ENCODE measurements around the gene IFRD2. TPM values are rescaled to one million over a fixed set of nuclear protein-coding genes. Genes with fewer than 3 reads are reported as not detected.

Gene IFRD2
- total and polyA plus RNA-seq, 2 donors (not counting 1 experiment from before 2014, with no cell fraction given), result 28.1 to 51.0 TPM

DNA sequence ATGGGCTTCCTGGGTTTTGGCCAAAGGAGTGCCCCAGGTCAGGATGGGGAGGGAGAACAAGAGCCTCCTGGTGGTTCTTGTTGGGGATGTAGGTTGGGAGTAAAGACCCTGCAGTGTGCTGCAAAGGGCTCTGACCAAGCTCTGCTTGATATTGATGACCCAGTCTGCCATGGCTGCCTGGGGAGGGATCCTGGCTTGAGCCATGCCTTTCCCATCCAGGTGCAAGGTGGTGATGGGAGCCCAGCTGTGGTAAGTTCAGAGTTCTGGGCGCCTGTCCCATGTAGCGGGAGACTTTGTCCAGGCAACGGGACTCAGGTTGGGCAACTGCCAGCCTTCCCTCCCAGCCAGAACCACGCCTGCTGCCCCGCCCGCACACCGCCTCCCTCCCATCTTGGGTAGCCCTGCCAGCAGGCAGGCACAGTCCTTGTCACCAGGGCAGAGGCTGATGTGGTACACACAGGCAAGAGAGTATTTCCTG lies 53.6 kb downstream of the IFRD2 start:
- H2AFZ ChIP-seq (ENCODE audit: low read length), result no peak overlapping the region
- H3K27ac ChIP-seq (ENCODE audit: insufficient read depth, low read length), result peak overlapping the region; percentile 81
- H3K4me2 ChIP-seq (ENCODE audit: extremely low read depth, insufficient read depth, low read length), result peak overlapping the region; percentile 97
- no peaks in the 10 kb centered on the region for H4K20me1 ChIP-seq (ENCODE audit: control insufficient read depth, extremely low read depth, insufficient read depth, low read length)
- H3K4me3 ChIP-seq (replicated peaks in 1 of 4; ENCODE audit: control extremely low read depth in 1 of 4, insufficient read depth in 1 of 4, low read depth in 3 of 4, low read length in 4 of 4), result peak overlapping the region; percentile 85 to 98 (median 92)
- TF ChIP-seq EZH2 (IDR thresholded peaks at IDR 0.05; ENCODE audit: low read length, missing control alignments), result no peak
- TF ChIP-seq, protein P1, sequence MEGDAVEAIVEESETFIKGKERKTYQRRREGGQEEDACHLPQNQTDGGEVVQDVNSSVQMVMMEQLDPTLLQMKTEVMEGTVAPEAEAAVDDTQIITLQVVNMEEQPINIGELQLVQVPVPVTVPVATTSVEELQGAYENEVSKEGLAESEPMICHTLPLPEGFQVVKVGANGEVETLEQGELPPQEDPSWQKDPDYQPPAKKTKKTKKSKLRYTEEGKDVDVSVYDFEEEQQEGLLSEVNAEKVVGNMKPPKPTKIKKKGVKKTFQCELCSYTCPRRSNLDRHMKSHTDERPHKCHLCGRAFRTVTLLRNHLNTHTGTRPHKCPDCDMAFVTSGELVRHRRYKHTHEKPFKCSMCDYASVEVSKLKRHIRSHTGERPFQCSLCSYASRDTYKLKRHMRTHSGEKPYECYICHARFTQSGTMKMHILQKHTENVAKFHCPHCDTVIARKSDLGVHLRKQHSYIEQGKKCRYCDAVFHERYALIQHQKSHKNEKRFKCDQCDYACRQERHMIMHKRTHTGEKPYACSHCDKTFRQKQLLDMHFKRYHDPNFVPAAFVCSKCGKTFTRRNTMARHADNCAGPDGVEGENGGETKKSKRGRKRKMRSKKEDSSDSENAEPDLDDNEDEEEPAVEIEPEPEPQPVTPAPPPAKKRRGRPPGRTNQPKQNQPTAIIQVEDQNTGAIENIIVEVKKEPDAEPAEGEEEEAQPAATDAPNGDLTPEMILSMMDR (conservative IDR thresholded peaks at IDR 0.05 in 1 of 2, IDR thresholded peaks at IDR 0.05 in 1 of 2; ENCODE audit: low read depth in 1 of 2, low read length in 2 of 2), result no peak
- DNase-seq (ENCODE audit: low read depth in 2 of 2), result peak in 1 of 2 donors; percentile 34
- peak overlapping the region; percentile 82 for H3K9ac ChIP-seq (ENCODE audit: insufficient read depth, low read length)
- no peaks in the 10 kb centered on the region for H3K9me3 ChIP-seq (ENCODE audit: control insufficient read depth, insufficient read depth, low read depth, low read length)
- no peaks in the 10 kb centered on the region for H3K27me3 ChIP-seq (ENCODE audit: control insufficient read depth, insufficient read depth, low read length)
- H3K36me3 ChIP-seq (ENCODE audit: control insufficient read depth, insufficient read depth, low read length), result peaks cover 10% of the 10 kb centered on the region
- peaks cover 25% of the 10 kb centered on the region for H3K4me1 ChIP-seq (ENCODE audit: control insufficient read depth, extremely low read depth, insufficient read depth, low read length)
- H3K79me2 ChIP-seq (ENCODE audit: control insufficient read depth, insufficient read depth, low read length), result peaks cover 75% of the 10 kb centered on the region

DNA sequence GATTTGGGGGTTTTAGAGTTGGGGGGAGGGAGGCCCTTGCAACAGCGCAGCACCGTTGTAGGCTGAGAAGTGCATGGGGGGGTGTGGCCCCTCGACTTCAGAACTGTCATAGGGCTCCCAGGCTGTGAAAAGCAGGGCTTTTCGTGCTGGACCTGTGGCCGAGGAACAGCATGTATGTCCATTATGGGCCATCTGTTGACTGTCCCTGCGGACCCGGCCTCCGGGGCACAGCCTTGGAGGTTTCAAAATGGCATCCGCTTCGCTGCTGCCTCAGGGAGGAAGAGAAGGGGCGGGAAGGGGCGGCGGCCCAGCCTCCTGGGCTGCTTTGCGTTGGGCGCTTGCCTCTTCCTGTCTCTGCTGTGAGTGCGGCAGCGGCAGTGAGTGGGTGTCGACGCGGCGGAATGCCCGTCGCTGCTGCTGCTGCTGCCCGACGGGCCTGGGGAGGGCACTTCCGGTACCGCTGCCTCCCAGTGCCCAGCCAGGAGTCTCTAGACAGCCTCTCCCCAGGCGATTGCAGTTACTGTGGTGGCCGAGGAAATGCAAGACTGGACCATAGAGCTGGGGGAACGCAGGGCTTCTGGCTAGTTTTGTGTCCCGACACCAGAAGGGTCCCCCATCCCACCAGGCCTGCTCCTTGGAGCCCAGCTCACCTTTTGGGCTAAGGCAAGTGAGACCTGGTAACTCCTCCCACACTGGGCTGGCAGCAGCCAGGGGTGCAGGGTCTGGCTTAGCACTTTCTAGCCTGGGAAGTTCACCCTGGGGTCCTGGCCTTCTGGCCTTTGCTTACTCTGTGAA lies 54.3 kb downstream of the IFRD2 start:
- no peaks in the 10 kb centered on the region for H4K20me1 ChIP-seq (ENCODE audit: control insufficient read depth, extremely low read depth, insufficient read depth, low read length)

More for the DNA sequence above, 54.3 kb downstream of the IFRD2 start:
- Histone ChIP-seq H3K9ac (ENCODE audit: insufficient read depth, low read length) (peak overlapping the region; percentile 82), H3K36me3 (ENCODE audit: control insufficient read depth, insufficient read depth, low read length) (peaks cover 10% of the 10 kb centered on the region), H3K27me3 (ENCODE audit: control insufficient read depth, insufficient read depth, low read length) (no peaks in the 10 kb centered on the region), H3K79me2 (ENCODE audit: control insufficient read depth, insufficient read depth, low read length) (peaks cover 69% of the 10 kb centered on the region), H3K4me1 (ENCODE audit: control insufficient read depth, extremely low read depth, insufficient read depth, low read length) (peaks cover 21% of the 10 kb centered on the region), H2AFZ (ENCODE audit: low read length) (no peak overlapping the region), H3K27ac (ENCODE audit: insufficient read depth, low read length) (peak overlapping the region; percentile 81), H3K4me2 (ENCODE audit: extremely low read depth, insufficient read depth, low read length) (peak overlapping the region; percentile 97), H3K9me3 (ENCODE audit: control insufficient read depth, insufficient read depth, low read depth, low read length) (no peaks in the 10 kb centered on the region), H3K4me3 (replicated peaks in 1 of 4; ENCODE audit: control extremely low read depth in 1 of 4, insufficient read depth in 1 of 4, low read depth in 3 of 4, low read length in 4 of 4) (peak overlapping the region; percentile 85 to 98 (median 92))
- TF ChIP-seq, protein P1 (conservative IDR thresholded peaks at IDR 0.05 in 1 of 2, IDR thresholded peaks at IDR 0.05 in 1 of 2; ENCODE audit: low read depth in 1 of 2, low read length in 2 of 2), result no peak
- no peak for TF ChIP-seq EZH2 (IDR thresholded peaks at IDR 0.05; ENCODE audit: low read length, missing control alignments)
- peak; percentile 77 to 87 for DNase-seq (ENCODE audit: low read depth in 2 of 2)

Other genes with a start within 250 kb of the IFRD2 start
- 156 and 174 TPM in 2 replicates for gene RBM5, start 203.5 kb downstream of the IFRD2 start, total RNA-seq
- gene RBM5, start 203.5 kb downstream of the IFRD2 start, polyA plus RNA-seq, result 113 and 127 TPM in 2 replicates
- gene SEMA3F, start 137.1 kb downstream of the IFRD2 start, total RNA-seq, result 9.7 and 10.3 TPM in 2 replicates
- gene SEMA3F, start 137.1 kb downstream of the IFRD2 start, polyA plus RNA-seq, result 5.1 and 21.2 TPM in 2 replicates
- not detected in 2 replicates for gene GNAT1, start 100.8 kb downstream of the IFRD2 start, total RNA-seq
- gene GNAT1, start 100.8 kb downstream of the IFRD2 start, polyA plus RNA-seq, result not detected in 2 replicates
- gene SLC38A3, start 87.2 kb downstream of the IFRD2 start, total RNA-seq, result not detected in 2 replicates
- gene SLC38A3, start 87.2 kb downstream of the IFRD2 start, polyA plus RNA-seq, result 0.02 TPM in 1 of 2 replicates, not detected in the other
- gene GNAI2, start 56.2 kb downstream of the IFRD2 start, total RNA-seq, result 124 and 238 TPM in 2 replicates
- gene GNAI2, start 56.2 kb downstream of the IFRD2 start, polyA plus RNA-seq, result 704 and 828 TPM in 2 replicates
- gene SEMA3B, start 23.3 kb downstream of the IFRD2 start, total RNA-seq, result 51.6 and 85.2 TPM in 2 replicates
- gene SEMA3B, start 23.3 kb downstream of the IFRD2 start, polyA plus RNA-seq, result 17.6 and 23.5 TPM in 2 replicates
- gene LSMEM2, start 13.3 kb downstream of the IFRD2 start, total RNA-seq, result not detected in 2 replicates
- gene LSMEM2, start 13.3 kb downstream of the IFRD2 start, polyA plus RNA-seq, result not detected in 2 replicates
- gene HYAL3, start 7.0 kb upstream of the IFRD2 start, total RNA-seq, result 5.6 and 7.4 TPM in 2 replicates
- gene HYAL3, start 7.0 kb upstream of the IFRD2 start, polyA plus RNA-seq, result 3.0 and 3.2 TPM in 2 replicates
- 2.1 and 3.8 TPM in 2 replicates for gene NAA80, start 7.0 kb upstream of the IFRD2 start, total RNA-seq
- gene NAA80, start 7.0 kb upstream of the IFRD2 start, polyA plus RNA-seq, result 3.1 and 4.3 TPM in 2 replicates
- 1.3 and 1.8 TPM in 2 replicates for gene HYAL1, start 11.1 kb upstream of the IFRD2 start, total RNA-seq
- gene HYAL1, start 11.1 kb upstream of the IFRD2 start, polyA plus RNA-seq, result 1.8 and 2.5 TPM in 2 replicates
- gene HYAL2, start 30.3 kb upstream of the IFRD2 start, total RNA-seq, result 50.6 and 52.5 TPM in 2 replicates
- gene HYAL2, start 30.3 kb upstream of the IFRD2 start, polyA plus RNA-seq, result 35.1 and 36.9 TPM in 2 replicates
- gene TUSC2, start 35.8 kb upstream of the IFRD2 start, total RNA-seq, result 13.4 and 14.6 TPM in 2 replicates
- gene TUSC2, start 35.8 kb upstream of the IFRD2 start, polyA plus RNA-seq, result 15.3 and 19.2 TPM in 2 replicates
- 24.1 and 32.4 TPM in 2 replicates for gene RASSF1, start 48.4 kb upstream of the IFRD2 start, total RNA-seq
- gene RASSF1, start 48.4 kb upstream of the IFRD2 start, polyA plus RNA-seq, result 33.3 and 41.7 TPM in 2 replicates
- gene ZMYND10, start 53.3 kb upstream of the IFRD2 start, total RNA-seq, result 0.26 and 0.83 TPM in 2 replicates
- 0.32 and 0.93 TPM in 2 replicates for gene ZMYND10, start 53.3 kb upstream of the IFRD2 start, polyA plus RNA-seq
- gene NPRL2, start 58.3 kb upstream of the IFRD2 start, total RNA-seq, result 19.3 and 27.2 TPM in 2 replicates
- gene NPRL2, start 58.3 kb upstream of the IFRD2 start, polyA plus RNA-seq, result 21.4 and 26.2 TPM in 2 replicates
- gene CYB561D2, start 58.4 kb upstream of the IFRD2 start, total RNA-seq, result 24.1 and 28.6 TPM in 2 replicates
- gene CYB561D2, start 58.4 kb upstream of the IFRD2 start, polyA plus RNA-seq, result 16.4 and 16.7 TPM in 2 replicates
- gene TMEM115, start 67.1 kb upstream of the IFRD2 start, total RNA-seq, result 39.3 and 44.8 TPM in 2 replicates
- 28.2 and 28.9 TPM in 2 replicates for gene TMEM115, start 67.1 kb upstream of the IFRD2 start, polyA plus RNA-seq
- gene CACNA2D2, start 211.2 kb upstream of the IFRD2 start, total RNA-seq, result under 0.01 TPM in 1 of 2 replicates, not detected in the other
- gene CACNA2D2, start 211.2 kb upstream of the IFRD2 start, polyA plus RNA-seq, result 0.02 and 0.06 TPM in 2 replicates